Activated T-cell treated with anti-CD3 and anti-CD28 coated beads for 4 hours (primary cell): ENCODE data around the gene GNPTG.
"Not testable (repeated sequence)": the region's sequence is repeated elsewhere in the genome, so short reads cannot be mapped to it uniquely, and the experiment has no call there.

ENCODE experiments used
- DNase-seq: peaks from one replicate; pipeline ENCODE4 v3.0.0-alpha.2; 2020

GNPTG gene

DNA sequence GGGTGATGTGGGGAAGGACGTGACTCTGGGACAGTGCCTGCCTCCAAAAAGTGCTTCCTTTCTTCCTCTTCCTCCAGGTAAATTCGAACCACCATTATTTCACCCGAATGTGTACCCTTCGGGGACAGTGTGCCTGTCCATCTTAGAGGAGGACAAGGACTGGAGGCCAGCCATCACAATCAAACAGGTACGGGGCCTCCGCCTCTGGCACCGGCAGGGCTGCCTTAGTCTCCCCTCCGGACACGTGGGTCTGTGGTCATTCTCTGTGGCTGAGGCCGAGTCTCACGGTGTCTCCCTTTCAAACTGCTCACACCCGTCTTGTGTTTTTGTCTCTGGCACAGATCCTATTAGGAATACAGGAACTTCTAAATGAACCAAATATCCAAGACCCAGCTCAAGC, 31.6 kb upstream of the GNPTG start:
- DNase-seq = no peak

DNA sequence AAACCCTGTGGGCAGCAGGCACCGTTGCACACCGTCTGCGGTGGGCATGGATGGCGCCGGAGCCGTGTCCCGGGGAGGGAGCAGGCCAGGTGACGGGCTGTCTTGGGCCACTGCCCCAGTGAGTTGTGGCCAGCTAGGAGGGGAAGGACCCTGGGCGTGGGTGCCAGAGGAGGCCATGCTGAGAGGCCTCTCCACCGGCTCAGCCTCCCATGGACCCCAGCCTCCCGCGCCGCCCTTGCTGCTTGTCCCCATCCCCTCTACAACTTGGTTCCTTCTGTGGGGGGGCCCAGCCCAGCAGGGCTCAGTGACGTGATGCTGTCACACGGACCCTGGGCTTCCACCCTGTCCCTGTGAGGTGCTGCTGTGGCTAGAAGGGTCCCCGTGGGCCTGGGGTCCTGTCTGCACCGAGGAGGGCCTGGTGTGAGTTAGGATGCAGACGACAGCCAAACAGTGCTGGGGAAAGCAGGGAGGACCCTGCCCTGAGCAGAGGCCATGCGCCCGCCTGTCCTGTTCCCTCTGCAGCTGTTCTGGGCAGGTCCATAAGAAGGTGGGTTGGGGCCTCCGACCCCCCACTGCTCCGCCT, 31.0 kb upstream of the GNPTG start:
- DNase-seq = no peak

DNA sequence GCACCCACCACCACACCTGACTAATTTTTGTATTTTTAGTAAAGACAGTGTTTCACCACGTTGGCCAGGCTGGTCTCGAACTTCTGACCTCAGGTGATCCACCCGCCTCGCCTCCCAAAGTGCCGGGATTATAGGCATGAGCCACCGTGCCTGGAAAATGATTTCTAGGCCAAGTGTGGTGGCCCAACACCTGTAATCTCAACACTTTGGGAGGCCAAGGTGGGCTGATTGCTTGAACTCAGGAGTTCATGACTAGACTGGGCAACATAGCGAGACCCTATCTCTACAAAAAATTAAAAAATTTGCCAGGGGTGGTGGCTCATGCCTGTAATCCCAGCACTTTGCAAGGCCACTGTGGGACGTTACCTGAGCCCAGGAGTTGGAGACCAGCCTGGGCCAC, 29.3 kb upstream of the GNPTG start:
- no peak for DNase-seq

DNA sequence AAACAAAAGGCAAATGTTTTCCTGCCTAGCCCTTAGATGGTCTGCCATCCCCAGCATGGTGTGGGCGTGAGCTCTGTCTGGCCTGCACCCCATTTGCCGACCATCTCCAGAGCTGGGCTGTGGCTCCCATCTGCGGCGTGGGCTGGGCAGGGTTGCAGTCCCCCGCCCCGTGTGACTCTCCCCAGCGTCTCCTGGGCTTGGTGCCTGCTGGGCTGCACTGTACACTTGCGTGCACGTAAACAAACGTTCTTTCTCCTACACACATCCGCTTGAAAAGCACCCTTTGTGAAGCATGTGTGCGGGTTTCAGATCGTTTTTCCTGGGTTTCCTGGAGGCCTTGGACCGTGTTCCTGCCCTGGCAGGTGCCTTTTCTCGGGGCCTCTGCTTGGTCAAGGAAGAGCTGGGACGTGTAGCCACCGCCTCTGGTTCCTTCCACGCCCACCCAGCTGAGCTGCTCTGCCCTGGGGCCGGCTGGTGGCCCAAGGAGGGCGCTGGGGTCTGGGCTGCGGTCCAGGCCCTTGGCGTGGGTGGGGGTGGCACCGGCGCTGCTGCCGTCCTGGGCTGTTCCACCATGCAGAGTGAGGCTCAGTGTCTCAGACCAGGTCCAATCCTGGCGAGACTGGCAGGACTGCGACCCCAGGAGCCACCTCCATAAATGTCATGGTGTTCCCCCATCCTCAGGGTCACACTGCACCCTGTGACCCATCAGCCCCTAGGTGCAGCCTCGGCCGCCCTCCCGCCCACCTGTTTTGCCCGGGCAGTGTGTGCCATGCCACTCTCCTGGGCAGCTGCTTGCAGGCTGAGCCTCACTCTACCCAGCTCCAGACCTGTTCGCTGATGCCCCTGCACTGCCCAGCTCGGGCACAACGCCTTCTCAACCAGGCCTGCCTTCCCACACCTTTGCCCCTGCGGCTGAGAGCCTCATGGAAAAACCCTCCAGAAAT, 28.2 kb upstream of the GNPTG start:
- no peak for DNase-seq

DNA sequence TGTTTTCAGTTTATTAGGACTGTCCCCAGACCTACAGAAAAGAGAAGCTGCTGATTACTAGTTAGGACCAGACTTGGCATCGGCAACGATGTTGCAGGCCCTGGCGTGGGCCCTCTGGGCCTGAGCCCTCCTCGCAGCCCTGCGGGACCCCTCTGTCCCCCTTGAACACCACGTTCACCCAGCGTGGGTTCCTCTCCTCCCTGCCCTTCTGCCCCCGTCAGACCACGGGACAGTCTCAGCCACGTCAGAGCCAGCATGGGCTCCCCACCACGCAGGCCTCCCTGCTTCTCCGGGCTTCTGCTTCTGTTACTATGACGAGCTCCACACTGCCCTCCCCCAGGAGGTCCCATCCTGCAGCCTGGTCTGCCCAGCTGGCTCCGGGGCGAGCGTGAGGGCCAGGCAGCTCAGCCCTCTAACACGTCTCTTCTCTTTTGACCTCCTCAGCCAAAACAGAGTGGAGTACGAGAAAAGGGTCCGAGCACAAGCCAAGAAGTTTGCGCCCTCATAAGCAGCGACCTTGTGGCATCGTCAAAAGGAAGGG, 27.4 kb upstream of the GNPTG start:
- no peak for DNase-seq

DNA sequence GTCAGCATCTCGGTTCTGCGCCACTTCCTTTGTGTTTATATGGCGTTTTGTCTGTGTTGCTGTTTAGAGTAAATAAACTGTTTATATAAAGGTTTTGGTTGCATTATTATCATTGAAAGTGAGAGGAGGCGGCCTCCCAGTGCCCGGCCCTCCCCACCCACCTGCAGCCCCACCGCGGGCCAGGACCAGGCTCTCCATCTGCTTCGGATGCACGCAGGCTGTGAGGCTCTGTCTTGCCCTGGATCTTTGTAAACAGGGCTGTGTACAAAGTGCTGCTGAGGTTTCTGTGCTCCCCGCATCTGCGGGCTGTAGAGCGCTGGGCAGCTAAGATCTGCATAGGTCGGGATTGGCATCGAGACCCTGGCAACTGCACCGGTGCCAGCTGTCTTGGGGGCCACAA, 26.5 kb upstream of the GNPTG start:
- DNase-seq = no peak

DNA sequence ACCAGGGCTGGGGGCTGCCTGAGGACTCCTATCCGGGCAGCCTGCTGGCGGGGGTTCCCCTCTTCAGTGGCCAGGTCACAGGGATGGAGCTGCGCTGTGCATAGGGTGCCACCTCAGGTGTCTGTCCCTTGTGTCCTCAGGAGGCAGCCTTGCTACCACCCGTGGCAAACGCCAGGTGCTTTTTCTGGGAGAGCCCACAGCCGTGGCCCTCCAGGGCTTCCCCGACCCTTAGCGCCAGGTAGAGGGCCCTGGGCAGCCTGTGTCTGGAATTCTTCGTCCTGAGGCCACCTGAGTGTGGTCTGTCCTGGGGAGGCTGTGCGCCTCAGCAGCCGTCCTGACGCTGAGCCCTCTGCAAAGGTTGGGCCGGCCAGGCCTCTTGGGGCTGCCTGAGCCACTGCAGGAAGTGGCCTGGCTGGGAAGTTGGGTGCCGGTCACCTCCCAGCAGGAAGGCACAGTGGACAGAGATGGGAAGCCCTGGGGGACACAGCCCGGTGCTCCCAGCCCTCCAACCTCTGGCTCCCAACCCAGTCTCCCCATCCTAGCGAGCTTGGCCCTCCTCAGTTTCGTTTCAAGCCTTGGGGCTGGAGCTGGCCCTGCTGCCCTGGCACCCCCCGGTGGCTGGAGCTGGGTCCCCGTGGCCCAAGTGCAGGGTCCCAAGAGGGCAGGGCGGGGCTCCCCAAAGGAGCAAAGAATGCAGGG, 25.9 kb upstream of the GNPTG start:
- no peak for DNase-seq

DNA sequence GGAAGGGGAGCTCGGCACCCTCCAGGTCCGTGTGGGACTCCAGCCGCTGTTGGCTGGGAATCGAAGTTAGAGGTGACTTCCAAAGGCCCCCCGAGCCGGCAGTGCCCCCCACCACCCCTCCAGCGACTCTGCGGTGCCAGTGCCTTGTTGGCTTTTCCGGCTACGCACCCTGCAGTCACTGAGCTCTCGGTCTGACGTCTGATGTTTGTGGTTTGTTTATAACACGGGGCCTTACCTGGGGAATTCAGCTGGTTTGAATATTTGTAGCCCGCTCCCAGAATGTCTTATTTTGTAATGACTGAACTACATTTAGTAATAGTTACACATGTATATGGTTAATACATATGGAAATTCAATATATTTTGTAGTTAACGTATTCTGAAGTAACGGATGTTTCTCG, 25.3 kb upstream of the GNPTG start:
- no peak for DNase-seq

DNA sequence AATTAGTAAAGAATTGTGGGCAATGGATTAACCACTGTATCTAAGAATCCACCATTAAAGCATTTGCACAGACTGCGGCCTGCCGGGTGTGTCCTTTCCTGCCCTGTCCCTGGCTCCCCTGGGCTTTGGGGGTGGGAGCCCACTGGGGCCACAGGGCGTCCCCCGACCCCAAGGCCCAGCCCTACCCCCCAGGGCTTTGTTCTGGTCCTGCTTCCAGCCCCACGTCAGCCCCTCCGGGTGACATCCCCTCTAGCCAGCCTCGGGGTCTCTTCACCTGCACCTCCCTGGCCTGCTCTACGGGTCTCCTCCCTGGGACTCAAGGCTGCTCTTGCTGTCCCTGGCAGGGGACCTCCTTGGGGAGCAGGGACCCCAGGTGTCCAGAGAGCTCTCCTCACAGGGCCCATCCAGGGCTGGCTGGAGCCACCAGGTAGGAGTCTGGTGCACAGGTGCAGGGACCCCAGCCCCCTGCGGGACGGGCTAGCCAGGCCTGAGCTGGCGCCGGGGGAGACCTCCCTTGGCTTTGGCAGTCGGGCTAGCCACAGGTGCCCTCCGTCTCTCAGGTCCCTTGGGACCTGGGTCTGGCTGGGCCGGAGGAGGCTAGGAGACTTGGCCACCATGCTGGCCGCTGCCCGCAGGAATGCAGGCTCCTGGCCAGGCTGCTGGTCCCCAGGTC, 24.6 kb upstream of the GNPTG start:
- no peak for DNase-seq

DNA sequence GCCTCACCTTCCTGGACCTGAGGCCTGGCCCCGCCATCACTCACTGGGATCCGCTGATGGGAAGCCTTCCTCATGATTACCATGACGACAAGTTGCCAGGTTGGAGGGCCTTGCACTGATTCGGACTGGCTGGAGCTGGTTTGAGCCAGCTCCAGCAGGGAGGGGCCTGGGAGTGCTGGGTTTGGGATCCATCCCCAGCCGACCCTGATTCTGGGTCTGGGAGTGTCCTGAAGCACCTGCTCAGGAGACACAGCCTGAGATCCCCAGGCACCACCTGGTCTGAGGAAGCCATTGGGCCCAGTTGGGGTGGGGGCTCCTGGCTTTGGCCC, 24.1 kb upstream of the GNPTG start:
- DNase-seq = no peak

DNA sequence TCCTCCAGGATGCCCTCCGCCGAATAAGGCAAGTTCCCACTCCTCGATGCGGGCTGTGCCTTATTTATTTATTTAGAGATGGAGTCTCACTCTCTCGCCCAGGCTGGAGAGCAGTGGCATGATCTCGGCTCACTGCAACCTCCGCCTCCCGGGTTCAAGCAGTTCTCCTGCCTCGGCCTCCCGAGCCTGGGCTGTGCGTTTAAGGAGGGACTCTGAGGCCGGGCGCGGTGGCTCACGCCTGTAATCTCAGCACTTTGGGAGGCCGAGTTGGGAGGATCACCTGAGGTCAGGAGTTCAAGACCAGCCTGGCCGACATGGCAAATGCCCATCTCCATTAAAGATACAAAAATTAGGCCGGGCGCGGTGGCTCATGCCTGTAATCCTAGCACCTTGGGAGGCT, 23.6 kb upstream of the GNPTG start:
- DNase-seq = not testable (repeated sequence)

DNA sequence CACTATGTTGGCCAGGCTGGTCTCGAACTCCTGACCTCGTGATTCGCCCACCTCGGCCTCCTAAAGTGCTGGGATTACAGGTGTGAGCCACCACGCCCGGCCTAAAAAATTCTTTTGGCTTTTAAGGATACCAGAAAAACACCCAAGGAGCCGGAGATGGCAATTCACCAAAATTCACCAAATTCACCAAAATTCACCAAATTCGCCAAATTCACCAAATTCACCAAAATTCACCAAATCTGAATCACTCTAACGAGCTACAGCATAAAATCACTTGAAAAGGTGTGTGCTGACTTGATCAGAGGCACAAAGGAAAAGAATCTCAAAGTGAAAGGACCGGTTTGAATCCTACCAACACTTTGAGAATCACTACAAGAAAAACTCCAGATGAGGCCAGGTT, 22.8 kb upstream of the GNPTG start:
- not testable (repeated sequence) for DNase-seq

DNA sequence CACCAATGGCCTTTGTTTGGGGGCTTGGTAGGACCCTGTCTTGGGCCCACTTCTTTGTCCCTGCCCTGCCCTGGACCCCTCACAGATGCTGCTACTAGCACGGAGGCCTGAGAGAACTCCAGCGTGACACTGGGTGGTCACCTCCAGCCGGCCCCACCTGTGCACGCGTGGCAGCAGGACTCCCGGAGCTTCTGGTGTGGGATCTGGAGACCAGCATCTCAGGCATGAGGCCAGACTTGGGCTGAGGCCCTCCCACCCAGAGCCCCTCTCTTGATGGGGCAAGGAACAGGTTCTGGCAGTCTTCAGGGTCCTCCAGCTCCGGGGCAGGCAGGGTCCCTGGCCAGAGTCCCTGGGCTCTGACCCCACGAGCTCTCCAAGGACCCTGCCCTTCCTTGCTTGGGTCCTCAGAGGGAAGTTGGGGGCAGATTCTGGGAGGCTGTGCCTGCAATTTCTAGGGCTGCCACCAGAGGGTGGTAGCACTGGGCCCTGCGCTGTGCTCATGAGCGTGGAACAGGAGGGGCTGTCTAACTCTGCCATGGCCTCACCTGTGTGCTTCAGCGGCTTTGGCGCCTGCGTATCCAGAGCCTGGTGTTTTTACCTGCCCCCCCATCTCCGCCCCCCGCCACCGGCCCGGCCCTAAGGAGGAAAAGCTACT, 21.3 kb upstream of the GNPTG start:
- no peak for DNase-seq

DNA sequence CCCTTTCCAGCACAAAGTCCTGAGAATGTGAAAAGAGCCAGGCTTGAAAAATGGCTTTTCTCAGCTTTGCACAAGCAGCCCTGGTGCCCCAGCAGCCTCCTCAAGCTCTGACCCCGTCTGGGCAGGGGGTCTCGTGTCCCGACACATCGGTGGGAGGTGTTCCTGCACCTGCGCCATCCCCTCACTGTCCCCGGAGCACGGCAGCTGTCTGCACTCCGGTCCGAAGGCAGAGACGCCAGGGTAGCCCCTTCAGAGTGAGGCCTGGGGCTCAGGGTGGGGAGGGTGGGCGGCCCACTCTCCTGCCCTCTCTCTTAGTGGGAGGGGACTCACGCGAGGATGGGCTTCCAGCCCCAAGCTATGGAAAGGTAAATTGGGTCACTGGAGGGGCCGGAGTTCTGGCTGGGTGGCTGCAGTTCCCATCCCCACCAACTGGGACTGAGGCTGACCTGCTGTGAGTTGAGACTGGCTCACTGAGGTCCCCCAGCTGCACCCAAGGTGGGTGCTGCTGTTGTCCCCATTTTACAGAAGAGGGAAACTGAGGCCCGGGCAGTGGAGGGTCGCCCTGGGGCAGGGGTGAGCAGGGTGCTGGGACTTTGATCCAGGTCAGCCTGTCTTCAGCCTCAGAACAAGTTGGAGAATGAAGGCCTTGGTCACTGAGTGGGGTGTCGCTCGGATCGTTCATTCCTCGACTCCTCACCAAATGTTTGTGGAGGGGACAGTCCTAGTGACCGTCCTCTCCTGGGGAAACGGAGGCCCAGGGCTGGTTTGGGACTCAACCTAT, 20.6 kb upstream of the GNPTG start:
- no peak for DNase-seq

DNA sequence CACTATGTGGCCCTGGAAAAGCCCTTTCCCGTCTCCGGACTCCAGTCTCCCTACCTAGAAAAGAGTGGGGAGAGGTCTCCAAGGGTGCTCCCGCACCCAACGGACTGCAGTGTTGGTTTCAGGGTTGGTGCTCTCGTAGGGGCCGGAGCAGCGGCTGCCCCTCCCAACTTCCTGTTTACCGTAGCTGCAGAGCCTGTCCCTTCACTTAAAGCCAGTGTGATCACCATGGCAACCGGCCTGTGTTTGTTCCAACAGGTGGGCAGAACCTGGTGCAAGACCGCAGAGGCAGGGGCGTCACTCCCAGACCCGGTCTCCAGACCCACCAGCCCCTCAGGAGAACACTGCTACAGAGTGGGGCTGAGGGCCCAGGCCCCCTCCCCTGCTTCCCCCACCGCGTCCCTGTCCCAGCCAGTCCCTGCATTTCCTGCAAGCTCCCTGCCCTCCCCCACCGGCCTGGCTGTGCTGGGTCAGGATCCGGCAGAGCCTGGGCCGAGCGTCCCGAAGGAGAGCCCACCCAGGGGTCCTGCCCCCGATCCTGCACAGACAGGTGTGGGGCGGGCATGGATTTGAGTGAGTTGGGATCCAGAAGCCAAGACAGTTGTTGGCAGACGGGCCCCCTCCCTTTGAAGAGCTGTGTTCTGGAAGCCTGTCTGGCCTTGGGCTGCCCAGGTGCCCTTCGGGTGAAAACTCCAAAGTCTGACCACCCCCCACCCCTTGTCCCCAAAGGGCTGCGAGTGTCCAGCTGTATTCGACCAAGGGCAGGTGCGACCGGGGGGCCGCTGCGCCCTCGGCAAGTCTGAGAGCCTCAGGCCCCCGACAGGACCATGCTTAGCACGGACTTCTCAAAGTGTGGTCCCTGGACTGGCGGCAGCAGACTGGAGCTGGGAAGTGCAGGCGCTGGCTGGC, 19.8 kb upstream of the GNPTG start:
- no peak for DNase-seq

DNA sequence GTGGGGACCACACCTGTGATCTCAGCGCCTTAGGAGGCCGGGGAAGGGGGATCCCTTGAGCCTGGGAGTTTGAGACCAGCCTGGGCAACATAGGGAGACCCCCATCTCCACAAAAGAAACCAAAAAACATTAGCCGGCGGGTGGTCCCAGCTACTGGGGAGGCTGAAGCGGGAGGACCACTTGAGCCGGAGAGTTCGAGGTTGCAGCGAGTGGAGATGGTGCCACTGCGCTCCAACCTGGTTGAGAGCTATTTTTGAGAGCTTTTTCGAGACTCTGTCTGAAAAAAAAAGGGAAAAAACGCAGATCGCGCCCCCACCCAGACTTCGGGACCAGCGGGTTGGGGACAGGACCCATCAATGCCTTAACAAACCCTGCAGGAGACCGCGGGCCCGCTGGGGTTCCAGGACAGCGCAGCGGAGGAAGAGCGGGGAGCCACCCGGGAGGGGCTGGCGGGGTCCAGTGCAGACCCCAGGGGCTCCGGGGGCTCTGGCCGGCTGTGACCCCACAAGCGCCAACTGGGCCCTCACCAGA, 19.0 kb upstream of the GNPTG start:
- no peak for DNase-seq

DNA sequence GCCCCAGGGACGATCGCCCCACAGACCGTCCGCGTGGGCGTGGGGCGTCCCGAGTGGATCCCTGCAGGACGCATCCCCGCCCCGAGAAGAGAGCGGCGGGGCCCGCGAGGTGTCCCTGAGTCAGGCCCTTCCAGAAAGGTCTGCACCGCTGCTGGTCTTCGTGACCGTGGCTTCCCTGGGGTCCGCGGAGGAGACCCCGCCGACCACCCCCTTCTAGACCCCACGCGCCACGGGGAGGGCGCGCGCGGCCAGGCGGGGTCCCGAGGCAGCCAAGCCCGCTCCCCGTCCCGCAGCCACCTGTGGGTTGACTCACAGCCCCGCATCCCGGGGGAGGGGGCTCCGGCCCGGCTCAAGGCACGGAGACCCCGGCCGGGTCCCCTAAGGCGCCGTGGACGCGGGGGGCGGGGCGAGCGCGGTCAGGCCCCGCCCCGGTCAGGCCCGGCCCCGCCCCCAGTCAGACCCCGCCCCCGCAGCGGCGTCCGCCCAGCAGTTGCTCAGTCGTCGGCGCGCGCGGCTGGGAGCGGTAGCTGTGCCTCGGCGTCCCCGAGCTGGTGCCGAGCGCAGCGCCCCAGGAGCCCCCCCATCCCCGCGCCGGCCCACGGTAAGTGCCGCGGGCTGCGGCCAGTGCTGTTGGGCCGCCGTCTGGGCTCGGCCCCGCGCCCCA, 18.4 kb upstream of the GNPTG start, which contains the start of gene BAIAP3:
TSS of gene BAIAP3 (plus strand) at position 497 of the 664 bp plus-strand sequence. CDS start 4,905 bp downstream, outside the sequence.
- DNase-seq = no peak

DNA sequence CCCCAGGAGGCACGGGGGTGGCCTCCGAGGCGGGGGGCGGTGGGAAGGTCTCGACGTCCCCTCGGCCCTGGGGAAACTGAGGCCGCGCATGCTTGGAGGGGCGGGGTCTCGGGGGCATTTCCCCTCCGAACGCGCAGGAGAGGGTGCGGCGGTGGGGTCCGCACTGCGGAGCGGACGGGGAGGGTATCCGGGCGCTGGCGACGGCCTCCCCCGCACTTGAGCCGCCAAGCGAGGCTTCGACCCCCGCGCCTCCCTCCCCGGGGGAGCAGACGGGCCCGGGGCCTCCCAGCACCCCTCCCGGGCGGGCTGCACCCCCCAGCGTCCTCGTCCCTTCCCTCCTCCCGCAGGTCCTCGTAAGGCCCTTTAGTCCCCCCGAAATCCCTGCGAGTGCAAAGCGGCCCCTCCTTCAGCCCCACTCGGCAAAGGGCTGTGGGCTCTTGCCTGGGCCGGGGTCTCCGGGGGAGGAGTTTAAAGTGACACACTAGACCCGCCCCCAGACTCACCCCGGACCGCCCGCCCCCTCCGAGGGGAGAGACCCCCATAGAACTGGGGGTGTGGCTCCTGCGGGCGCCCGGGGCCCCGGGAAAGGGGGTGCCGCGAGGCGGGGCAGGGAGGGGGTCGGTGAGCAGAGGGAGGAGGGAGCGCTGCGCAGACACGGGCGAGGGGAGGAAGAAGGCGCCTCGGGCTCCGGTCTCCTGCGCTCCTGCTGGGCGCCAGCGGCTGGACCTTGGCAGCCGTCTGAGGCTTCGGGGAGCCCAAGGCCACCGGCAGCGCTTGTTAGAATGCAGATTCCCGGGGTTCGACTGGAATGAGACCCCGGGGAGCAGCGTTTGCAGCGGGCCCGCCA, 17.7 kb upstream of the GNPTG start:
- DNase-seq = no peak

DNA sequence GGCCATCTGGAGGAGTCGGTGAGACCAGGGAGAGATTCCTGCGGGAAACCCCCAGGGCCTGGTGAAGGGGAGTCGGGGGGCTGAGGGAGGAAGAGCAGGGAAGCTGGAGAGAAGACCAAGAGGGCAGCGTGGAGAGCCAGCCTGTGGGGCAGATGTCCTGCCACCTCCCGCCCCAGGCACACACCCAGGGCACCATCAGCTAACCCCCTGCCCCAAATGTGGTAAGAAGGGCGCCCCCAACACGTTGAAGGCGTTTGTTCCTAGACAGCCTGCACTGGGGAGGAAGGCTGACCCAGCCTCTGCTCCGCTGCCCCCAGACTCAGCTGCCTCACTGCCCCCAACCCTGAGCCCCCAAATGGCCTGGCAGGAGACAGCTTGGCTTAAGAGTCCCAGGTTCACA, 17.0 kb upstream of the GNPTG start:
- DNase-seq = no peak
